ENCODE data around the gene UMAD1.

DNA sequence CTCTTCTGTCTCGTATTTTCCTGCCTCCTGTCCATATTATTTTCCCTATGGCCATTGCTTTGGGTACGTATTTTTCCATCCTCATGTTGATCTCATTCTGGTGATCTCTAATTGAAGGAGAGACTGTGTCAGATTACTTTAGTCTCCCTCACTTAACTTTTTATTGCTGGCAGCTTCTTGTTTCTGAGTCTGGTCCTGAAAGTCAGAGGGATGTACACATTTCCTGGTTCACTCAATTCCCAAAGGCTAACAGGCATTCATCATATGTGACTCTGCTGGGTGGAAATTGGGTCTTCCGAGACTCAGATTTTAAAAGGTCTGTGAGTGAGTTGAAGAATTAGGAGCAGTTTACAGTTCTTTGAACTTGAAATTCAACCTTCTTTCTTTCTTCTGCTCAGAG, 10.9 kb downstream of the UMAD1 start:
- TF ChIP-seq, protein P1, sequence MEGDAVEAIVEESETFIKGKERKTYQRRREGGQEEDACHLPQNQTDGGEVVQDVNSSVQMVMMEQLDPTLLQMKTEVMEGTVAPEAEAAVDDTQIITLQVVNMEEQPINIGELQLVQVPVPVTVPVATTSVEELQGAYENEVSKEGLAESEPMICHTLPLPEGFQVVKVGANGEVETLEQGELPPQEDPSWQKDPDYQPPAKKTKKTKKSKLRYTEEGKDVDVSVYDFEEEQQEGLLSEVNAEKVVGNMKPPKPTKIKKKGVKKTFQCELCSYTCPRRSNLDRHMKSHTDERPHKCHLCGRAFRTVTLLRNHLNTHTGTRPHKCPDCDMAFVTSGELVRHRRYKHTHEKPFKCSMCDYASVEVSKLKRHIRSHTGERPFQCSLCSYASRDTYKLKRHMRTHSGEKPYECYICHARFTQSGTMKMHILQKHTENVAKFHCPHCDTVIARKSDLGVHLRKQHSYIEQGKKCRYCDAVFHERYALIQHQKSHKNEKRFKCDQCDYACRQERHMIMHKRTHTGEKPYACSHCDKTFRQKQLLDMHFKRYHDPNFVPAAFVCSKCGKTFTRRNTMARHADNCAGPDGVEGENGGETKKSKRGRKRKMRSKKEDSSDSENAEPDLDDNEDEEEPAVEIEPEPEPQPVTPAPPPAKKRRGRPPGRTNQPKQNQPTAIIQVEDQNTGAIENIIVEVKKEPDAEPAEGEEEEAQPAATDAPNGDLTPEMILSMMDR (IDR thresholded peaks at IDR 0.05; ENCODE audit: extremely low read depth in 1 of 2, insufficient read depth in 1 of 2, low read depth in 1 of 2, low read length in 2 of 2), result no peak
- TF ChIP-seq MYC (IDR thresholded peaks at IDR 0.05; ENCODE audit: low read depth, low read length) (no peak), EZH2 (IDR thresholded peaks at IDR 0.05; ENCODE audit: borderline replicate concordance, low read depth, low read length, severe bottlenecking) (no peak), POLR2A (IDR thresholded peaks at IDR 0.05; ENCODE audit: low read depth, low read length) (no peak), POLR2AphosphoS5 (IDR thresholded peaks at IDR 0.05; ENCODE audit: insufficient read depth, low read depth, low read length) (no peak), MAX (IDR thresholded peaks at IDR 0.05; ENCODE audit: insufficient read depth, insufficient read length) (no peak), JUN (IDR thresholded peaks at IDR 0.05; ENCODE audit: borderline replicate concordance, insufficient read depth, insufficient read length, low read depth) (no peak)
